SK-N-MC (cell line): ENCODE data around the gene PLA2G6.

Experiments
- DNase-seq: peaks from one replicate; pipeline ENCODE4 v3.0.0-alpha.2; 2011; ENCODE audit warnings: low read depth, low spot score
- H3K27ac ChIP-seq: fragments of 200-600 bp; sonication (generic); 2 replicates; pipeline ENCODE4 v1.5.1; 2016; ENCODE audit warnings: mixed run types
- H3K36me3 ChIP-seq: fragments of 200-600 bp; sonication (generic); 2 replicates; pipeline ENCODE4 v1.6.1; 2017; ENCODE audit warnings: antibody characterized with exemption, low read length, mixed read lengths; ENCODE audit not compliant: insufficient read depth
- H3K4me3 ChIP-seq: fragments of 200-600 bp; sonication (generic); 2 replicates; pipeline ENCODE4 v1.5.1; 2016
- H3K9ac ChIP-seq: fragments of 200-600 bp; sonication (generic); 2 replicates; pipeline ENCODE4 v1.8.0; 2017; ENCODE audit warnings: mixed run types, mixed read lengths; ENCODE audit not compliant: insufficient read length
- H3K9me3 ChIP-seq: fragments of 200-600 bp; sonication (generic); 2 replicates; pipeline ENCODE4 v1.6.1; 2017; ENCODE audit warnings: low read depth, mild to moderate bottlenecking, antibody characterized with exemption, low read length, moderate library complexity, mixed read lengths
- EZH2 ChIP-seq: fragments of 200-600 bp; sonication (generic); IDR thresholded peaks from one replicate; pipeline ENCODE4 v1.6.1; 2017; ENCODE audit warnings: antibody characterized with exemption
- FOXP2 ChIP-seq: optimal IDR thresholded peaks from 2 replicates; pipeline ENCODE3; 2011; ENCODE audit warnings: mild to moderate bottlenecking, moderate library complexity; ENCODE audit not compliant: insufficient read depth; ENCODE audit errors: extremely low read length, control extremely low read depth
- POLR2AphosphoS5 ChIP-seq: IDR thresholded peaks from 2 replicates; pipeline ENCODE4 v1.6.1; 2012; ENCODE audit warnings: mild to moderate bottlenecking, low read depth, low read length, borderline replicate concordance

Gene PLA2G6, protein sequence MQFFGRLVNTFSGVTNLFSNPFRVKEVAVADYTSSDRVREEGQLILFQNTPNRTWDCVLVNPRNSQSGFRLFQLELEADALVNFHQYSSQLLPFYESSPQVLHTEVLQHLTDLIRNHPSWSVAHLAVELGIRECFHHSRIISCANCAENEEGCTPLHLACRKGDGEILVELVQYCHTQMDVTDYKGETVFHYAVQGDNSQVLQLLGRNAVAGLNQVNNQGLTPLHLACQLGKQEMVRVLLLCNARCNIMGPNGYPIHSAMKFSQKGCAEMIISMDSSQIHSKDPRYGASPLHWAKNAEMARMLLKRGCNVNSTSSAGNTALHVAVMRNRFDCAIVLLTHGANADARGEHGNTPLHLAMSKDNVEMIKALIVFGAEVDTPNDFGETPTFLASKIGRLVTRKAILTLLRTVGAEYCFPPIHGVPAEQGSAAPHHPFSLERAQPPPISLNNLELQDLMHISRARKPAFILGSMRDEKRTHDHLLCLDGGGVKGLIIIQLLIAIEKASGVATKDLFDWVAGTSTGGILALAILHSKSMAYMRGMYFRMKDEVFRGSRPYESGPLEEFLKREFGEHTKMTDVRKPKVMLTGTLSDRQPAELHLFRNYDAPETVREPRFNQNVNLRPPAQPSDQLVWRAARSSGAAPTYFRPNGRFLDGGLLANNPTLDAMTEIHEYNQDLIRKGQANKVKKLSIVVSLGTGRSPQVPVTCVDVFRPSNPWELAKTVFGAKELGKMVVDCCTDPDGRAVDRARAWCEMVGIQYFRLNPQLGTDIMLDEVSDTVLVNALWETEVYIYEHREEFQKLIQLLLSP

DNA sequence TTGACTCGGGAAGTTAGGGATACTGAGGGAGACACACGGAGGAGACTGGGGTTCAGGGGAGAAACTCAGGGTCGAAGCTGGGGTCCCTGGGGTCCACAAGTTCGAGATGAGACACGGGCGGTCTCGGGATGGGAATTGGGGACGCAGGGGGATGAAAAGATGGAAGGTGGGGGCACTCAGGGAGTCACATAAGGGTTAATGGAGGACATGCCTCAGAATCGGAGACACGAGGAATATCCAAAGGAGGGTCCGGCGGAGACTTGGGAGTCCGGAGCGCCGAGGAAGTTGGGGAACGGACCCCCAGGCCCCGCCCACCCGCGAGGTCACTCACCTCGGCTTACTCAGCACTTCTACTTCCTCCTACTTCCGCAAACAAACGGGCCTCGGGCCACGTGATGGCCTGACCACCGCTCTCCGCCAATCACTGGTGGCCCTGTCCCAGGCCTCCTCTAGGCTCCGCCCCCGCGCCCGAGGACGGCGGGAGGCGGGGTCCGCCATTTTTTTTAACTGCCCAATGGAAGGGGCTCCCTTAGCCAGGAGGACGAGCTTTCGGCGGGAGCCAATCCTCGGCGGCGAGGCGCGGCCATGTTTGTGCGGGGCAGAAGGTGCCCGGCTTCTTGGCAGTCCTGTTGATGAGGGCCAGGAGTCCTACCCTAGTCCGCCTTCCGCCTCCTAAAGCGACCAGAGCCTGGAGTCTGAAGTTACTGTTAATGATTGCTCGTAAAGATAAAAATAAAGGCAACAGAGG lies at the start of gene PLA2G6:
PLA2G6 (minus strand) TSS at position 378 of the 748 bp plus-strand sequence. CDS start 12,404 bp downstream, outside the sequence.
- no peaks in the 10 kb centered on the region for H3K36me3 ChIP-seq
- no peaks in the 10 kb centered on the region for H3K9me3 ChIP-seq
- H3K9ac ChIP-seq: peak within 1 kb of the TSS; percentile 91
- DNase-seq: peak; percentile 81
- peak within 1 kb of the TSS; percentile 91 for H3K27ac ChIP-seq
- TF ChIP-seq EZH2: no peak
- TF ChIP-seq POLR2AphosphoS5: peak; percentile 28; the same call in 1 of the 2 replicates
- peak within 1 kb of the TSS; percentile 92 for H3K4me3 ChIP-seq

DNA sequence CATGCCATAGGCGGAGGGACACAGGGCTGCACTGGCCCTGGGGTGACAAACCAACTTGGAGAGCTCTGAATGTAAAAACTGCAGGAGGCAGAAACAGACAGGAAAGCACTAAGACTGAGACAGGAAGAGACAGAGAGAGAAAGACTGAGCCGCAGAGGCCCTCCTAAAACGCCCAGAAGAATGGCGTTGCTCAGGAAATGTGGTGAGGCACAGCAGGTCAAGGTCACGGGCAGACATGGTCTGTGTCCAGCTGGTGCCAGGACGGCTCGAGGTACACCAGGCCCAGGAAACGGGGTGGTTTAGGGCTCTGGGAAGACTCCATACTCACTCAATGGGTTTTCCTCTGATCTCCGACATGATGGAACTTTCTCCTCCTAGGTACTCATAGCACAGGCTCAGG lies 49.3 kb upstream of the PLA2G6 start:
- Histone ChIP-seq H3K36me3 (peaks cover 8% of the 10 kb centered on the region; the same call in 1 of the 2 replicates), H3K4me3 (no peak overlapping the region), H3K9ac (no peak overlapping the region), H3K9me3 (no peaks in the 10 kb centered on the region), H3K27ac (no peak overlapping the region)
- DNase-seq: no peak
- TF ChIP-seq FOXP2: no peak
- TF ChIP-seq POLR2AphosphoS5: no peak
- no peak for TF ChIP-seq EZH2

DNA sequence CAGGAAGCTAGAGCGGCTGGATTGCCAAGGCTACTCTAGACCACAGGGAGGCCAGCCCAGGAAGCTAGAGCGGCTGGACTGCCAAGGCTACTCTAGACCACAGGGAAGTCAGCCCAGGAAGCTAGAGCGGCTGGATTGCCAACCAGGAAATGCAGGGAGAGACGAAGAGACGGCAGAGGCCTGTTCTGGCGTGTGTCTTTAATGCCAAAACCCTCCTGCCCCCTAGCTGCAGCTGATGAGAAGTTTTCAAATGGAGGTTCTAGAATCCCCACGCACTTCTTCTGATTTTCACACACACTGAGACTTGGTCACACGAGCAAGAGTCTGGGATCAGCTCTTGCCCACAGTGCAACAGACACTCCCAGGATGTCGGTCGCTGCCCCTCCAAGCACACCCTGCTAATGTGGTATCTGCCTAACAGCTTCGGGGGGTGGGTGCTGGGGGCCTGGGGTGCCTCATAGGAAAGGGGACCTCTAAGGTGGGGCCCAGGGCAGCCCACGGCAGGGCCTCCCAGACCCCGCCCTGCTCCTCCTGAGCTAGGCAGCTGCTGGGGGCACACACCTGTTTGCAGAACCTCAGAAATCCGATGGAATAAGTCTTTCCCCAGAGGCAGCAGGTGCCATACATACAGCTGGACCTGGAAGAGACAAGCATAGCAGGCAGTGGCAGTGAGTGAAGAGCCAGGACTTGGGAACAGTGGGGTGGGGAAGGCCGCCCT lies 48.6 kb upstream of the PLA2G6 start:
- no peak for DNase-seq
- Histone ChIP-seq H3K36me3 (peaks cover 4% of the 10 kb centered on the region; the same call in 1 of the 2 replicates), H3K27ac (no peak overlapping the region), H3K9me3 (no peaks in the 10 kb centered on the region), H3K4me3 (no peak overlapping the region), H3K9ac (no peak overlapping the region)
- TF ChIP-seq EZH2: no peak
- TF ChIP-seq FOXP2: no peak
- TF ChIP-seq POLR2AphosphoS5: no peak

DNA sequence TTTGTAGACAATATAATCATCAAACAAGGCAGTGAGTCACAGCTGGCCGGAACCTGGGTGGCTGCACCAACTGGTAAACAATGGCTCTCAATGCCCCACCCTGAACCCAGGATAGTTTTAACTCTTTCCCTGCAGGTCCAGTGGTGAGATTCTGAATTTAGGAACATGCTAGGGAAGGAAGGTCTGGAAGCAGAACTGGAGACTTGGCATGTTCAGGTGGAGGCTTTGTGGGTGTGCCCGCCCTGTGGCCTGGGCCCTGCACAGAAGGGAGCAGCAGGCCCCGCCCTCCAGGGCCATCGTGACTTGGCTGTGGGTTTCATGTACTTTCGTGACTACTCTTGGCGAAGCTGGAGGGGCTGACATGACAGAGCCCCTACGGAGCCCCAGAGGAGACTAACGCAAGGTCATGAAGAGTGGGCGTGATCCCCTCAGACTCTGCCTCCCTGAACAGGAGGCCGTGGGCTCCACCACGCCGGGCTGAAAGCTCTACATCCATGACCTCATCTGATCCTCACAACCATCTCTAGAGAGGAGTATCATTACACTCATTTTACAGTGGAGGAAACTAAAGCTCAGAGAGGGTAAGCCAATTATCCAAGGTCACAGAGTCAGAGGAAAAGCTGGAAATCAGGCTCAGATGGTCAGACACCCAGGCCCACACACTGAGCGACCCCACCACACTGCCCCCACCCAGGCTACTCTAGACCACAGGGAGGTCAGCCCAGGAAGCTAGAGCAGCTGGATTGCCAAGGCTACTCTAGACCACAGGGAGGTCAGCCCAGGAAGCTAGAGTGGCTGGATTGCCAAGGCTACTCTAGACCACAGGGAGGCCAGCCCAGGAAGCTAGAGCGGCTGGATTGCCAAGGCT lies 47.5 kb upstream of the PLA2G6 start:
- Histone ChIP-seq H3K4me3 (no peak overlapping the region), H3K9ac (no peak overlapping the region), H3K27ac (no peak overlapping the region), H3K9me3 (no peaks in the 10 kb centered on the region), H3K36me3 (peaks cover 2% of the 10 kb centered on the region; the same call in 1 of the 2 replicates)
- no peak for DNase-seq
- TF ChIP-seq EZH2: no peak
- no peak for TF ChIP-seq FOXP2
- no peak for TF ChIP-seq POLR2AphosphoS5

DNA sequence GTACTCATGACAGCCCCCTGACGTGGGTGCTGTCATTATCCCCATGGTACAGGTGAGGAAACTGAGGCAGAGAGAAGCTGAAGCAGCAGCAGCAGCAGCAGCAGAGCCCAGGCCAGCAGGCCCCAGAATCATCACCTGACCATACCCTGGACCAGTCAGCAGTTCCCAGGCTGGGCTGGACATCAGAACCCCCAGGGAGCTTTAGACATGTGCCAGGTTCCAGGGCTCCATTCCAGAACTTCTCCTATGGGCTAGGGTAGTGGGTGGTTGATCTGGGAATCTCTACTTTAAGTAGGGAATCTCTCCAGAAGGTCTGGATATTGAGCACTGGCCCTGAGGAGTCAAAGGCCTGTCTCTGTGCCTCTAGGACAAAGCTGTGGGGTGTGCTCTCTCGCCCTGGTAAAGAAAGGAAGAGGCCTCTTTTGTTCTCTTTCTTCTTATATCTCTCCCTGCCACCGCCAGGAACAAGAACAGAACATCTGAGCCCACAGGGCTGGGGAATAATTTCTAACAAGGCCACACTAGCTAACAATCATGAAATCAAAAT lies 46.8 kb upstream of the PLA2G6 start:
- H3K36me3 ChIP-seq: peaks cover 2% of the 10 kb centered on the region; the same call in 1 of the 2 replicates
- no peaks in the 10 kb centered on the region for H3K9me3 ChIP-seq
- H3K9ac ChIP-seq: no peak overlapping the region
- H3K27ac ChIP-seq: no peak overlapping the region
- DNase-seq: no peak
- H3K4me3 ChIP-seq: no peak overlapping the region
- TF ChIP-seq POLR2AphosphoS5 (no peak), FOXP2 (no peak), EZH2 (no peak)

DNA sequence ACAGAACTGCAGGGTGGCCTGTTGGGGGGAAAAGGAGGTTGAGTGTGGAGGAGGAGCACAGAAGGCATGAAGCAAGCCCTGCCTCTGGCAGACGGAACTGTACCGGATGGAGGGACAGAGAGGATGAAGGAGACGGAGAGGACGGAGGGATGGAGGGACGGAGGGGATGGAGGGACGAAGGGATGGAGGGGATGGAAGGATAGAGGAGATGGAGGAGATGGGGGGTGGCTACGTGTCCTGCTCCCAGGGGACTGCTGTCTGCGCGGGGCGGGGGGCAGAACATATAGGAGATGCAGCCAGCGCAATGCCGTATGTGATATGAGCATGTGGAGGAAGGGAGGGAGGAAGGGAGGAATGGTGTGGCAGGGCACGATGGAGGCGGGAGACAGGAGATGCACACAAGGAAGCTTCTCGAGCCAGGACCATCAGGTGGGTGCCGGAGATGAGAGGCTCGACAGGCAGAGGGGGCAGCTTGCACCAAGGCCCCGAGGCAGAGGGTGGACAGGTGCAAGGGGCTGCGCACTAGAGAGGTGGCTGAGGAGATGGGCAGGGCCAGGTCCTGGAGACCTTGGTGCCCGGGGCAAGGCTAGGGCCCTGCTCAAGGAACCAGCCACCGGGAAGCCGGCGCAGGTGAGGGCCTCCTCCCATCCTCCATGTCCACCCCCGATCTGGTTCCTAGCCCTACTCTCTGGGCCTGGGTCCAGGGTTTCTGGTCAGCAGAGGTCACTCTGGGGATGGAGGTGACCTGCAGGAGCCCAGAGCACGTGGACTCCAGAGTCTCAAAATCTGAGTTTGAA lies 45.4 kb upstream of the PLA2G6 start:
- Histone ChIP-seq H3K4me3 (no peak overlapping the region), H3K9me3 (no peaks in the 10 kb centered on the region), H3K36me3 (peaks cover 2% of the 10 kb centered on the region; the same call in 1 of the 2 replicates), H3K9ac (no peak overlapping the region), H3K27ac (no peak overlapping the region)
- DNase-seq: no peak
- no peak for TF ChIP-seq FOXP2
- no peak for TF ChIP-seq POLR2AphosphoS5
- no peak for TF ChIP-seq EZH2

DNA sequence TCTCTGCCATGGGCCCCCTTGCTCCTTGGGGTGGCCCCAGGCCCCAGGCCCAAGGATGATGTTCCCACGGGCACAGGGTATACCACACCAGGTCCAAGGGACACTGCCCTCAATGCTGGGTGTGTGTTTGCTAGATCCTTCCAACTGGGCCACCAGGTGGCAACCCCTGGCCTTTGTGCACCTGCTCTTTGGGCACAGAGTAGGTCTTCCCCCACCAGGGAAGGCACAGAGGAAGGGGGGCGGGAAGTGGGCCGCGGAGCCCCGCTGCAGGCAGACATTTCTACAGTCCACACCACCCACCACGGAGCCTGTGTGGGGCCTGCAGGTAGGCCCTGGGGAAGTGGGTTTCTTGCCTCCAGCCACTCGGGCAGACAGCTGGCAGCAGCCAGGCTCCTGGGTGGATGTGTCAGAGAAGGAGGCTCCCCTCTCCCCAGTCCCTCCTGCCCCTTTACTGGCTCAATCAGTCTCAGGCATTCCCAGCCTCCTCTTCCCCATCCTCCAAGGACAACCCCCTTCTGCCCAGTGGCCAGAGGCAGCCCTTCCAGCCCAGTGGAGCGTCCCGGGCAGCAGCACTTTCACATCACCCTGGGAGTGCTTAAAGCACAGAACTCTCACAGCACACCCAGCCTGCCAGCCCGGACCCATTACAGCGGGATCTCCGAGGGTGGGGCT lies 41.8 kb upstream of the PLA2G6 start:
- no peak overlapping the region for H3K27ac ChIP-seq
- no peak for DNase-seq
- TF ChIP-seq POLR2AphosphoS5: no peak
- TF ChIP-seq FOXP2: no peak
- no peak for TF ChIP-seq EZH2
- H3K4me3 ChIP-seq: no peak overlapping the region
- no peaks in the 10 kb centered on the region for H3K9me3 ChIP-seq
- no peaks in the 10 kb centered on the region; the same call in 1 of the 2 replicates for H3K36me3 ChIP-seq
- H3K9ac ChIP-seq: no peak overlapping the region
